HUDEP-2 (cell line): ENCODE measurements around the gene PARD3.

Experiments
- DNase-seq, 76 experiments: peaks; one replicate each; lab custom pipeline; 2025; ENCODE audit not compliant: unreplicated experiment in 76 of 76; lab: John Stamatoyannopoulos, UW

PARD3 gene

DNA sequence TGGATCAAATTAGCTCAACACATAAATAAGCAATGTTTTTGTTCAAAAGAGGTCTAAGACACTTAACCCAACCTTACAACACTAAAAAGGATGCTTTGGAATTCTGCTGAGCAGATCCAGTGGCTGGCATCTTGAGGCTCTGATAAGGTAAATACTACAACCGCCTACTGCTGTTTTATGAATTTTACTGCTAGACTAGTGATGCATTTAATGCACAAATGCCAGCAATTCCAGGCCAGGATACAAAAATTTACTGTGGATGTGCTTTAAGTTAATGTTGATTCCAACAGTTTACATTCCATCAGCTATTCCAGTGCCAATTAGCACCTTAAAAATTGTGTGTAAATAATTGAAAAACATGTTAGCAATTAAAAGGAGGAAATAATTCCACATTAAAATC, 261.3 kb downstream of the PARD3 start:
- no peak for DNase-seq

DNA sequence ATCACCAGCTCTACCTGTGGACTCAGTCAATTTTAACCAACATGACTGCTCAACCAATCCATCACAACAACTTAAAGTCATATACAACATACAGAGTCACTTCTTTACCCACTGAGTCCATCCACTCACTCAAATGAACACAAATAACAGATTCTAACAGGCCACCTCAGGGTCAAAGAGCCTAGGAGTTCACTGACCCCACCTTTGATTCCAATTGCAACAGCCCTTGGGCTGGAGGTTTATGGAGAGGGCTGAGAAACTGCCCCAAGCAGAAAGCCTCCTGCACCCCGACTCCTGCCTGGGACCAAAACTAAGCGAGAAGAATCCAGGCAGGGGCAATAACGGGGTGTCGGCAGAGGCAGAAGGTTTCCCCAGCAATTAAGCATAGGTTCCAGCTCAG, 263.8 kb downstream of the PARD3 start:
- no peak for DNase-seq

DNA sequence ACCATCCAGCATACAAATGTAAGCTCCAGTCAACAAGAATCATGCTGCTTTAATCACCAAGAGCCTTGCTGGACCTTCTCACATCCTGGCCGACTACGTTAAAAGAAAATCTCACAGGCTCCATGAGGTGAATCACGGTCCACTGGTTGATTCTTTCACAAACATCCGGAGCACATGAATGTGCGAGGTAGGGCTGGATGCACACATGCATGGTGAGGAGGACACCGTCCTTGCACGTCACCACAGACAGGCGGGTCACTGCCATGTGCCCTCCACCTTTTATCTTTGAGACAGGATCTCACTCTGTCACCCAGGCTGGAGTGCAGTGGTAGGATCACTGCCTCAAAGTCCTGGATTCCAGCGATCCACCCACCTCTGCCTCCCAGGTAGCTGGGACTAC, 265.1 kb downstream of the PARD3 start:
- no peak for DNase-seq

DNA sequence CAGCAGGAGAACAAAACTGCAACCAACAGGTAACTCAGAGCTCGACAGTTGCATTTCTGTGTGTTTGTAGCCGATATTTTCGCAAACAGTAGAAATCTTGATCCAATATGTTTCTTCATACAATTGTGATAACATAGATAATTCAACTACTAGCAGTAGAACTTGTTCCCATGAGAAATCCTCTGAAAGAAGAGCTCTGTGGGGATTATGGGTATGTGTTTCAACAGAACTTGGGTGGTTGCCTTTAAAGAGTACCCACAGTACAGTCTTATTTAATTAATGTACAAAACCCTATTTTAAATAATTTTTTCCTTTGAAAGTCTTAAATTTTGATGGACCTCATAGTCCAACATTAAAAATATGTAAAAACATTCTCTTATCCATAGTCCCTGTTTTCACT, 266.1 kb downstream of the PARD3 start:
- DNase-seq, result no peak

DNA sequence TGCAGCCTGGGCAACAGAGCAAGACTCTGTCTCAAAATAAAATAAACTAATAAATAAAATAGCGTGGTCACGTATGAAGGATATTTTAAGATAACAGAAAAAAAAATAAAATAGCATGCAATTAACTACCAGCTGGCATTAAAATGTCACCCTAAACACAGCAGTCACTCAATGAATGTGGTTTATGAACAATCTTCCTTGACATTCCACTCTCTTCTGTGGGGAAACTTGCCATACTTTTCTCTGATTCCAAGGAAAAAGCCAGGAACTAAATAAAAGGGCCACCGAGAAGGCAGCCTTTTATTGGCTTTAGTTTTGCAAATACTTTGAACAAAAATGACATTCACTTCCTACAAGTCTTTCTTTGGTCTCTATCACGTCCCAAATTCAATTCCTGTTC, 266.6 kb downstream of the PARD3 start:
- no peak for DNase-seq

DNA sequence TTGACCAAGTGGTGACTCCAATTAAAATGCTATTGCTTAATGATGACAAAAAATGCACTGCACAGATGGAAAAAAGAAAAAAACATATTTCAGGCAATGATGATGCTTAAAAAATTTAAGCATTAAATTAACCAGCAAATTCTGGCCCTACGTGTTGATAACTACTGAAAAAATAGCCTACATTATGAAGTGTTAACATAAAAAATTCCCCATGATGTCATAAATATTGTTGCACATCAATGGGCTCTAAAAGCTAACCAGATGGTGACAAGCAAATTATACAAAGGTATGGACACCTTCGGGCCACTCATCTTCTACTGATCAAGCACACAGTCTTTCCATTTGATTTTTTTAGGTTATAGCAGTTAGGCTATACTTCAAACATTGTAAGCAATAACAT, 267.4 kb downstream of the PARD3 start:
- no peak for DNase-seq

DNA sequence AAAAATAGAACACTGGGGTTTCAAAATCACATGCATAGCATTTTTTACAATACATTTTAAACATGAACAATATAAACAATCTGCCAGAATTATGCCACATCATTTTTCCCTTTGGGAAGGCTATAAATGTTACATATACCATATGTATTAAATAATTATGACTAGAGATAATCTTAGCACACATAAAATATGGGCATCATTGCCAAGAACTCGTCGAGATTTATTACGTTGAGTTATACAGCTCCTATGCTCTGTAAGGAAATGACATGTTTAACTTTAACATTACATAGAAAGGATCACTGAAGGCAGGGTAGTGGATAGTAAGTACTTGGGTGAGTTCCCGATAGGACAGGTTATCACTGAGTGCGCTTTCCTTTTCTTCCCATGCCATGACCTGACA, 267.8 kb downstream of the PARD3 start:
- no peak for DNase-seq

DNA sequence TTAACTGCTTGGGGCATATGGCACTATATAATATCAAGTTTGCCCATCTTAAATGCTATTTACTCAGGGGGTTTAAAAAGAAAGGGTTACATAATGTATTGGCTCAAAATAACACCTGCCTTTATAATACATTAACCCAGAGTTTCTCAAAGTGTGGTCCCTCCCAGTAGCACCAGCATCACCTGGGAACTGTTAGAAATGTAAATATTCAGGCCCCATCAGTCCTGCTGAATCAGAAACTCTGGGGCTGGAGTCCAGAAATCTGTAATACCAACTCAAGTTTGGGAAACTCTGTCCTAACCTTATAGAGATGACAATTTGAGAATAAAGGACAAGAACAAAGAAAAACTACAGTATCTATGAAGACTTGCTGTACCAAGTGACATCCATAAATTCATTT, 270.7 kb downstream of the PARD3 start:
- DNase-seq, result no peak

DNA sequence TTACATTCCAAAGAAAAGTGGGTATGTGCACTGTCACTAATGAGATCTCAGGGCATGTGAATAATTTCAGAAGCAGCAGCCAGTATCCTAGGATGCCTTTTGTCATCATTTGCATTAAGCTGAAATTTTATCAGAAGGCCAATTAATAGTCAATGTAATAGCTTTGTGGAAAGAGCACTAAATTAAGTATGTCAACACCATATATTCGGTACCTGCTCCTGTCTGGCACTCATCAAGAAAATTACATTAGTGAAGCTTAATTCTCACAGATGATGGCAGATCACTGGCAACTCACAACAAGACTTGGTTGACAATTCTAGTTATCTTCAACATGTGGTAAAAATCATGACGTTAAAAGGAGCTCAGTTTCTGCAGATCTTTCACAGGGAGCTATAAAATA, 271.4 kb downstream of the PARD3 start:
- no peak for DNase-seq

DNA sequence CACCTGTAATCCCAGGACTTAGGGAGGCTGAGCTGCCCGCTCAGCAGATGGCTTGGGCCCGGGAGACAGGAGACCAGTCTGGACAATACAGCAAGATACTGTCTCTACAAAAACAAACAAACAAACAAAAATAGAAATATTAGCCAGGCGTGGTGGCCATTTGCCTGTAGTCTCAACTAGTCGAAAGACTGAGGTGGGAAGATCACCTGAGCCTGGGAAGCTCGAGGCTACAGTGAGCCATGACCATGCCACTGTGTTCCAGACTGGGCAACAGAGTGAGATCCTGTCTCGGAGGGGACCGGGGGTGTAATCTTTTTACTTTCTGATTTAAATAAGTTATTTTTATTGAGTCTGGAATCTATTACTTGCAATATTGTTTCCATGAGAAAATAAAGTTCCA, 274.6 kb downstream of the PARD3 start:
- DNase-seq, result no peak

DNA sequence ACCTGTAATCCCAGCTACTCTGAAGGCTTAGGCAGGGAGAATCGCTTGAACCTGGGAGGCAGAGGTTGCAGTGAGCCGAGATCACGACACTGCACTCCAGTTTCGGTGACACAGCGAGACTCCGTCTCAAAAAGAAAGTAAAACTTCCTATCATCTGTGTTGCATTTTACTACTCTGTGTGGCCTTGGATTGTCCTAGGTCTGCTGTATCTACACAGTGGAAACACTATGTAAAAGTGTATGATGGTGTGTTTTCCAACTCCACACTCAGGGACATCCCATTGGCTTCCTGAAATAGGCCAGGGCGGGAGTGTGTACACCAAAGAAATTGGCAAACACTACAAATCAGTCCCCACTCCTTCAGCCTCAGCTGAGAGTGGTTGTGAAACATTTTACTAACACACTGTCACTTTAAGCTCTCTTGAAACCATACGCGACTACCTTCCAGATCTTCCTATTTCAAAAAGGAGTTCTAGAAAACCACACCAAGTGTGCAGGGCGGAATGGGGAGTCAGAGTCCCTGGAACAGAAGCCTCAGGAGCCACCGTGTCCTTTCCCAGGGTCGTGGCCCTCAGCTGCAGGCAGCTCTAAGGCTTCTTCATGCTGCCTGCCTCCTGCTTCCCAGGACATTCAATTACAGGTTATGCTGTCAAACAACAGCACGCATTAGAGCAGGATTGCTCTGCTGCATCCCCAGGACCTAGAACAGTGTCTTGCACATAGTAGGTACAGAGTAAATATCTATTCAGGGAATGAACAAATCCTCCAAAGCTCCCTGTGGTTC, 275.4 kb downstream of the PARD3 start:
- no peak for DNase-seq

DNA sequence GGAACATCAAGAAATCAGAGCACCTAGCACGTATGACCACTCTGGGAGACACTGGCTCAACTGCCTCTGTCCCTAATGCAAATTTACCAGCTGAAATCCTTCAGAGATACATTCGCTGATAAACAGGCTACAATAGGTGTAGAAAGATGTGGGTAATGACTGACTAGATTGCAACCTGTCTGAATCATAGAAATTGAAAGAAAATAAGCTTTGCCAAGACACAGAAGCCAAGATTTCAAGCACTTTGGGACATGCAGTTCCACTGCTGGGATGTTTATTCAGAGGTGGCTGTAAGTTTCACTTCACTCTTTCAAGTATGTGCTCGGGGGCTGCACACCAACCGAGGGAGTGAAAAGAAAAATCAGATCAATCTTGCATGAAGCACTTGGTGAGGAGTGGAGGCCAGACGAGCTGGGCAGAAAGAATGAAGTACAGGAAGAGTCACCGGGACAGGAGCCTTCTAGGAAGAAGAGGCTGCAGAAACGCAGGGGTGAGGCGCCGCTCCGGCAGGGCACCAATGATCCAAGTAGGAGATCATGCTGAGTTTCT, 276.7 kb downstream of the PARD3 start:
- no peak for DNase-seq

DNA sequence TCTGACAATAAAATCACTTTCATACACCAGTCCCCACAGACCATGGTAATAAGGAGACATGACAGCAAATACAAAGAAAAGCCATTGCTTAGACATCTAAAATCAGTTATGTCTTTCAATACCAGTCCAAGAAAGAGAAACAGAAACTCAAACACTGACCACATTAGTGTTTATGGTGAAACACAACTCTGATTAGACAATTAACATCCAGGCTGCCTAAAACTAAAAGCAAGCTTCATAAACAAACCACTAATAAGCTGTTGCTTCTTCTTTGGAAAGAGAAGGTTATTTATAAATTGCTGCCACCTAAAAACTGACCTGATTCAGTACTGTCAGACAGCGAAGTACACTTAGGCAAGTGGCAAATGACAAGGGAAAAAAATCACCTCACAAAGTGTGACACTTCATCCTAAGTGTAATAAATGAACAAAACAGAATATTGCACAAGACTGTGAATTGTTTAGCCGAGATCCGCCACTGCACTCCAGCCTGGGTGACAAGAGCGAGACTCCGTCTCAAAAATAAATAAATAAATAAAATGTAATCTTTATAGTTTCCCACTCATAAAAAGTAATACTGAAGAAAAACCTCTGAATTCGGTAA, 277.4 kb downstream of the PARD3 start:
- DNase-seq, result no peak

DNA sequence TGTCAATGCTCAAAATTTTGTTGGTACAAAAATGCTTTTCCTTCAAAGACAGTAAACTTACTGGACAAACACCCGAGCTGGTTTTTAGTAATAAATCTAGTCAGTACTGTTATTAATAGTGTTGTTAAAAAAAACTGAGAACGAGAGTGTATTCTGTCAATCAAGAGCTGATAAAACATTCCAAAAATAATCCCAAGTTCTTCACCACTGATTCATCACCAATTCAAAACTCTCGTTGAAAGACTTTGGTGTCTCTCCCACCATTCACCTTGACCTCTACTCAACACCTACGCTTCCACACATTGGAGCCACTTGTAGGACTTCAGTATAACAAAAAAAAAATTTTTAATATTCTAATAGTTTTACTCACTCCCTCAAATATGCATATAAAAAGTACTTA, 279.2 kb downstream of the PARD3 start:
- no peak for DNase-seq

DNA sequence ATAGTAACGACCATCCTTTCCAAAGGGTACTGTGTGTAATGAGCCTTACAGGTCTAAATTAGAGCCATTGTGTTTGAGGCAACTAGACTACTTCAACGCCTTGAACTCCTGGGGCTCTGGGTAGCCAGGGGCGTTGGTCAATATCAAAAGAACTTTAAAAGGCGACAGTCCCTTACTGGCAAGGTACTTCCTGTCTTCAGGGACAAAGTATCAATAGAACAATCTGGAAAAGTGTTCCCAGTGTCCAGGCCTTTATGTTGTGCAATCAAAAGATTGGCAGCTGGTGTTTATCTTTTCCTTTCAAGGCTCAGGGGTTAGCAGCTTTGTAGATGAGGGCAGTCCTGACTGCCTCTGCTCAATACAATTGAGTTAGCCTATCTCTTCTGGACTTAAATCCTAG, 284.3 kb downstream of the PARD3 start:
- DNase-seq, result no peak

DNA sequence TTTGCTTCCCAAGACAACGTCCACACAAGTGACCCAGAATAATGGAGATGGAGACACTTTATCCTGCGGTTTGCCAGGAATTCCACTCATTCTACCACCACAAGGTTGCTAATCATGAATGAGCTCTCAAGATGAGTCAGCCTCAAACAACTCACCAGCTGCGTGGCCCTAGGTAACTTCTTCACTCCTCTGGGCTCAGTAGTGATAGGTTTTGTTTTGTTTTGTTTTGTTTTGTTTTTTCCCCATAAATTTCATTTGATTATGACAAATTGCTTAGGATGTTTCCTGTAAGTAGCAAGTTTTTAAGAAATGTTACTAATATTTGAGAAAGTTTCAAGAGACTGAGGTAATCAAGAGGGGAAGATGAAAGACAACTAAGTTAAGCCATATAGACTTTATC, 286.8 kb downstream of the PARD3 start:
- no peak for DNase-seq

DNA sequence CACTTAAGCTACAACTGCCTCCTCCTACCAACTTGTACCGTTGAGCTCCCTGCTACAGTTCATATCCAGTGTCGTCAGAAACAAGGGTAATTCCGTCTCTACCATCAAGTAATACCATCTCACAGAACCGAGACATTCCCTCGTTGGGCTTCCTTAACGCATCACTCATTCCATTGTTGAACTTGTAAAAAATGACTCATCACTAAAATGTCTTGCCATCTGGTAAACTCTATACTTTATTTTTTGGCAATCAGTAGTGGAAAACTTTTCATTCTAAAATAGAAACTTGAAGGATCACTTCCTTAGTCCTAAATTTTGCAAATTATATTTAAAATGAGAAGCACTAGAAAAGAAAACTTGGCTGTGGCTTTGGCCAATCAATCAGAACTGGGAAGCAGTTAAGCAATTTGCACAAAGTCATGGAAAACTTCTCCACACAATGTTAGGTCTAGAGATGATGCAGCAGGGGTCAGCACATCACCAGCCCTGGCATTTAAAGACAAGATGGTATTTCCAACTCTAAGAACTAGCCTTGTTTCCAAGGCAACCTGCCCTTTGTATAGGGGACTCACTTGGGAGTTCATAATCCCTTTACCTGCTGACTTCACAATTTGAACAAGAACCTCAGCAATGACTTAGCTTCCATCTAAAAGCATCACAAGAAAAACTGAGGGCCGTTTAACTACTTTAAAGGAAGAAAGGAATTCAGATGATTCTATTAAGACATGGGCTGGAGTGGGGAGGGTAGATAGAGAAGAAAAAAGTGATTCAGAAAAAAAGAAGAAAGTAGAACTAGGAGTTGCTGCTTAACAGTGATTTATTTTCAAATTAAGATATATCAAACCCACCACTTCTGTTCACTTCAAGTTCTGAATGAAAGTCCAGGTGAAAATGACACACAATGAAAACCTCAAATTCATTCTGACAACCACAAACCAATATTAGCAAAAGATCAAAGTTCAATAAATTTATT, 288.1 kb downstream of the PARD3 start:
- DNase-seq, result peak in 1 of 76 experiments; percentile 2

DNA sequence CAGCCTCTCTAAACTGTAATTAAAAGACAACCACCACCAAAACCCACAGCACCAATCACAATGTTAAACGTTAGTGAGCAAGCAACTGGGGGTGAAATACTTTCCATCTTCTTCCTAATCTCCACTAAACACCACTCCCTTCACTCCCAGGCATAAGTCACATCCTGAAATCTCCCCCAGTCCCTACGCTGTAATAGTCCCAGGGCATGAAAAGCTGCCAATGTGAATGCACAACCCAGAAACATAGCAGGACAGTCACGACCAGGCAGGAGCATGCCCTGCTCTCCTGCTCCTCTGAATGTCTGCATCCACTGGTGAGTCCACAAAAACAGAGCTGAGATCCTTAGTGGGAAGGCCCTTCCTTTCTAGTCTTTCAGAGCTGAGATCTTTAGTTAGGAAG, 288.9 kb downstream of the PARD3 start:
- no peak for DNase-seq

DNA sequence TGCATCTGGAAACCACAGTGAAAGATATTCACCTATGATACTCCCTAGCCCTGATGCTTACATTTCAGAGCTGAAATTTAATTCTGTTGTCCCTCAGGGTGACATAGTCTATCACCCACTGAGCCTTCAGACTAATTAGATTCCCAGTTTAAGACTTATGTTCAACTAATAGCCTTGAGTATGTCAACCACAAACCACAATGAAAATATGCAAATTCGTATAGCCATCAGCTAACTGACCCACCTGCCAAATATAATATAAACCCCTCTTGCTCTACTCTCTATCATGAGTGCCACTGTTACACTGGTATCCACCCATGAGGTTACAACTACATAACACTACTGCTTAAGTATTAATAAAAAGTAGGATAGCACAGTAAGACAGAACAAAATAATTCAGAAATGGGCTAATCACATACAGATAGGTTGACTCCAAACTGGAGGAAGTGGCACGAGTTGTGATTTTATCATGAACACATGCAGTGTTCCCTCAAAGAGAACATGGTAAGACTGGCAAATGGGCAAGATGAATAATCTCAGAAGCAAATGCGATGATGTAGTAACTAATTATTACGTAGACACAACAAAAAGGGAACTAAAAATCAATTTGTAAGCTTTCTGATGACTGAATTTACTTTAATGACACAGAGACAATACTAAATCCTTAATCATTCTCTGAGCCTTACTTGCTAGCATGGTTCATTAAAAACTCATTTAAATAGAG, 290.6 kb downstream of the PARD3 start:
- no peak for DNase-seq

DNA sequence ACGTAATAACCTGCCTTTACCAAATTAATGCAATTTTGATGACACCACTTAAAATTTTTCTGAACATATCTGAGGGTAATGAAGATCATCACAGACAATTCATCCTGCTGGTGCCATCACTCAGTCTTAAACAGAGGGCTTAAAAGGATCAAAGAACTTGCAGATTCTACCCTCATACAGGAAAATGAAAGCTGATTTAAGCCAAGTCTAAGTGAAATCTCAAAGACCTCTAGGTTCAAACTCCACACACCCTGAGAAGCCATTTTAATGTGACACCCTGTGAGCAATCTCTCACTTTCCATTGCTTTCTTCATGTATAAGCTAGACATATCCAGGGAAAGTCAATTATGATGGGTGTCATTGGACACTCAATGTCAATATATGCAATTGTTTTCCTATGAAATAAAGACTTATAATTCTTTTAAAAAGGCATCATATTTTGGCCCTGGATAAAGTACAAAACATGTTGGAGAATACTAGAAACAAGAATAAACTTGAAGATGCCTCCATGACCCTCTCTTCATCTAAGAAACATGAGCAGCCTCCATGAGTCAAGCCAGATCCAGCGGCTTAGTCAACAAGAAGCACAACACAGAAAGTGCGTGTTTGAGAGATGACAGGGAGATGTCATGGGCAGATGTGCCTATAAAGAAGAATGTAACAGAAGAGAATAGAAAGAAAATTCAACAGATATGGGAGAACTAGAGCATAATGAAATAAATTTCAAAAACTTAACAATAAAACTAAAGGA, 291.9 kb downstream of the PARD3 start:
- no peak for DNase-seq
